Measurements from ENCODE around the gene PI4K2A.

The PI4K2A gene

DNA sequence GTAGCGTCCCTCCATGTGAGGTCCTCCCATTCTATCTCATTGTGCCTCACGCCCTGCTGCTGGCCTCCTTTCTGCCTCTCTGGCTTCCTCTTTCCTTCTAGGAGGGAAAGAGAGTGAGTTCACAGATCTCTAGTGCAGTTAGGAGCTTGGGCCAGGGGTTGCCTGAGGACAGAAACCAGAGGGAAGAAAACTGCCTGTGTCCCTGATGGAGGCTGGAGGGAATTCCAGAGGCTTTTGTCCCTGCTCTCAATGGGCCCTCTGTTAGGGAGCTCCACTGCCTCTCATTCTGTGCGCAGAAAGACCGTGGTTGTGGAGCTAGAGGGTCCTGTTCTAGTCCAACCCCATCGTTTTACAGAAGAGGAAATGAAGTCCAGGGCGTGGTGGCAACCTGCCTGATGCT is 77.7 kb downstream of the PI4K2A start:
- TF ChIP-seq ZNF8 (CRISPR knock-in tag; IDR thresholded peaks at IDR 0.05) = no peak
- no peak for ATAC-seq

DNA sequence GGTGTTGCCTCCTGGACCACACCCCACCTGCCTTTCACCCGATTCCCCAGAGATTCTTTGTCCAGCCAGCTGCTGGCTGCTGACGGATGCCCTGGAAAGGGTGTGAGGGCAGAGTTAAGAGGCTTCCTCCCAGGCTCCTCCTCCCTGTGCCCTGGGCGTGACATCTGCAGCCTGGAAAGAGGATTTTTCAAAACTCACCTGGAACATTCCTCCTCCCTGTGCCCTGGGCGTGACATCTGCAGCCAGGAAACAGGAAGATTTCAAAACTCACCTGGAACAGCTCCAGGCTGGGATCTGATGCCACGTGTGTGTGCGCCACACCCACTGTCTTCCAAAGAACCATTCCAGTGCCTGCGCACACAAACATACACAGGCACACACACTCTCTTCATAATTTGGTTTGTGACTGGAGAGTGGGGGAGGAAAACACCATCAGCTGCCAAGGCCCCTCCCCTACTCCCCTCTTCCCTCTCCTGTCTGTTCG is 78.2 kb downstream of the PI4K2A start:
- no peak for ATAC-seq

DNA sequence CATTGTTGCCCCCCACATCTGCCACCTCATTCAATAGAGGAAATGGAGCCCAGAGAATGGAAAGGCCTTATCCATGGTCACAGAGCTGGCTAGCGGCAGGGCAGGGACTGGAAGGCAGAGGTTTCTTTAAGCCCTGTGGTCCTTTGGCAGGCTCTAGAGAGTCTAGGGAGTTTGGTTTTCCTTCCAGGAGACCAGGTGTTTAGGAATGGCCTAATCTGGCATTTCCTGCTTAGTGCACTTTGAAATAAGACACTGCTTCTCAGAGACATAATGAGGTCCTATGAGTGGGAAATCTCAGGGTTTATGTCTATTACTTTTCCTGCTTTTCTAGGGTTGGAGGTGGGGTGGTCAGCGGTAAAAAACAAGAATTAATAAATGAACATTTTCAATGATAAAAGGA is 79.1 kb downstream of the PI4K2A start:
- TF ChIP-seq, protein P1, sequence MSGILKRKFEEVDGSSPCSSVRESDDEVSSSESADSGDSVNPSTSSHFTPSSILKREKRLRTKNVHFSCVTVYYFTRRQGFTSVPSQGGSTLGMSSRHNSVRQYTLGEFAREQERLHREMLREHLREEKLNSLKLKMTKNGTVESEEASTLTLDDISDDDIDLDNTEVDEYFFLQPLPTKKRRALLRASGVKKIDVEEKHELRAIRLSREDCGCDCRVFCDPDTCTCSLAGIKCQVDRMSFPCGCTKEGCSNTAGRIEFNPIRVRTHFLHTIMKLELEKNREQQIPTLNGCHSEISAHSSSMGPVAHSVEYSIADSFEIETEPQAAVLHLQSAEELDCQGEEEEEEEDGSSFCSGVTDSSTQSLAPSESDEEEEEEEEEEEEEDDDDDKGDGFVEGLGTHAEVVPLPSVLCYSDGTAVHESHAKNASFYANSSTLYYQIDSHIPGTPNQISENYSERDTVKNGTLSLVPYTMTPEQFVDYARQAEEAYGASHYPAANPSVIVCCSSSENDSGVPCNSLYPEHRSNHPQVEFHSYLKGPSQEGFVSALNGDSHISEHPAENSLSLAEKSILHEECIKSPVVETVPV (CRISPR knock-in tag; IDR thresholded peaks at IDR 0.05) = no peak
- no peak for TF ChIP-seq ZC3H10 (CRISPR knock-in tag; IDR thresholded peaks at IDR 0.05)
- TF ChIP-seq, protein P2, sequence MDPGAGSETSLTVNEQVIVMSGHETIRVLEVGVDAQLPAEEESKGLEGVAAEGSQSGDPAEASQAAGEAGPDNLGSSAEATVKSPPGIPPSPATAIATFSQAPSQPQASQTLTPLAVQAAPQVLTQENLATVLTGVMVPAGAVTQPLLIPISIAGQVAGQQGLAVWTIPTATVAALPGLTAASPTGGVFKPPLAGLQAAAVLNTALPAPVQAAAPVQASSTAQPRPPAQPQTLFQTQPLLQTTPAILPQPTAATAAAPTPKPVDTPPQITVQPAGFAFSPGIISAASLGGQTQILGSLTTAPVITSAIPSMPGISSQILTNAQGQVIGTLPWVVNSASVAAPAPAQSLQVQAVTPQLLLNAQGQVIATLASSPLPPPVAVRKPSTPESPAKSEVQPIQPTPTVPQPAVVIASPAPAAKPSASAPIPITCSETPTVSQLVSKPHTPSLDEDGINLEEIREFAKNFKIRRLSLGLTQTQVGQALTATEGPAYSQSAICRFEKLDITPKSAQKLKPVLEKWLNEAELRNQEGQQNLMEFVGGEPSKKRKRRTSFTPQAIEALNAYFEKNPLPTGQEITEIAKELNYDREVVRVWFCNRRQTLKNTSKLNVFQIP (CRISPR knock-in tag; IDR thresholded peaks at IDR 0.05; ENCODE audit: borderline replicate concordance, low read depth) = no peak
- TF ChIP-seq SNAI2 (CRISPR knock-in tag; IDR thresholded peaks at IDR 0.05) = no peak
- TF ChIP-seq, protein P3, sequence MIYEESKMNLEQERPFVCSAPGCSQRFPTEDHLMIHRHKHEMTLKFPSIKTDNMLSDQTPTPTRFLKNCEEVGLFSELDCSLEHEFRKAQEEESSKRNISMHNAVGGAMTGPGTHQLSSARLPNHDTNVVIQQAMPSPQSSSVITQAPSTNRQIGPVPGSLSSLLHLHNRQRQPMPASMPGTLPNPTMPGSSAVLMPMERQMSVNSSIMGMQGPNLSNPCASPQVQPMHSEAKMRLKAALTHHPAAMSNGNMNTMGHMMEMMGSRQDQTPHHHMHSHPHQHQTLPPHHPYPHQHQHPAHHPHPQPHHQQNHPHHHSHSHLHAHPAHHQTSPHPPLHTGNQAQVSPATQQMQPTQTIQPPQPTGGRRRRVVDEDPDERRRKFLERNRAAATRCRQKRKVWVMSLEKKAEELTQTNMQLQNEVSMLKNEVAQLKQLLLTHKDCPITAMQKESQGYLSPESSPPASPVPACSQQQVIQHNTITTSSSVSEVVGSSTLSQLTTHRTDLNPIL (CRISPR knock-in tag; IDR thresholded peaks at IDR 0.05; ENCODE audit: low read depth) = no peak
- no peak for TF ChIP-seq ZNF8 (CRISPR knock-in tag; IDR thresholded peaks at IDR 0.05)
- TF ChIP-seq RARB (CRISPR knock-in tag; IDR thresholded peaks at IDR 0.05) = no peak
- TF ChIP-seq, protein P4, sequence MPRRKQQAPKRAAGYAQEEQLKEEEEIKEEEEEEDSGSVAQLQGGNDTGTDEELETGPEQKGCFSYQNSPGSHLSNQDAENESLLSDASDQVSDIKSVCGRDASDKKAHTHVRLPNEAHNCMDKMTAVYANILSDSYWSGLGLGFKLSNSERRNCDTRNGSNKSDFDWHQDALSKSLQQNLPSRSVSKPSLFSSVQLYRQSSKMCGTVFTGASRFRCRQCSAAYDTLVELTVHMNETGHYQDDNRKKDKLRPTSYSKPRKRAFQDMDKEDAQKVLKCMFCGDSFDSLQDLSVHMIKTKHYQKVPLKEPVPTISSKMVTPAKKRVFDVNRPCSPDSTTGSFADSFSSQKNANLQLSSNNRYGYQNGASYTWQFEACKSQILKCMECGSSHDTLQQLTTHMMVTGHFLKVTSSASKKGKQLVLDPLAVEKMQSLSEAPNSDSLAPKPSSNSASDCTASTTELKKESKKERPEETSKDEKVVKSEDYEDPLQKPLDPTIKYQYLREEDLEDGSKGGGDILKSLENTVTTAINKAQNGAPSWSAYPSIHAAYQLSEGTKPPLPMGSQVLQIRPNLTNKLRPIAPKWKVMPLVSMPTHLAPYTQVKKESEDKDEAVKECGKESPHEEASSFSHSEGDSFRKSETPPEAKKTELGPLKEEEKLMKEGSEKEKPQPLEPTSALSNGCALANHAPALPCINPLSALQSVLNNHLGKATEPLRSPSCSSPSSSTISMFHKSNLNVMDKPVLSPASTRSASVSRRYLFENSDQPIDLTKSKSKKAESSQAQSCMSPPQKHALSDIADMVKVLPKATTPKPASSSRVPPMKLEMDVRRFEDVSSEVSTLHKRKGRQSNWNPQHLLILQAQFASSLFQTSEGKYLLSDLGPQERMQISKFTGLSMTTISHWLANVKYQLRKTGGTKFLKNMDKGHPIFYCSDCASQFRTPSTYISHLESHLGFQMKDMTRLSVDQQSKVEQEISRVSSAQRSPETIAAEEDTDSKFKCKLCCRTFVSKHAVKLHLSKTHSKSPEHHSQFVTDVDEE (CRISPR knock-in tag; IDR thresholded peaks at IDR 0.05) = no peak
- no peak for TF ChIP-seq ZFP30 (CRISPR knock-in tag; IDR thresholded peaks at IDR 0.05)
- TF ChIP-seq, protein P5, sequence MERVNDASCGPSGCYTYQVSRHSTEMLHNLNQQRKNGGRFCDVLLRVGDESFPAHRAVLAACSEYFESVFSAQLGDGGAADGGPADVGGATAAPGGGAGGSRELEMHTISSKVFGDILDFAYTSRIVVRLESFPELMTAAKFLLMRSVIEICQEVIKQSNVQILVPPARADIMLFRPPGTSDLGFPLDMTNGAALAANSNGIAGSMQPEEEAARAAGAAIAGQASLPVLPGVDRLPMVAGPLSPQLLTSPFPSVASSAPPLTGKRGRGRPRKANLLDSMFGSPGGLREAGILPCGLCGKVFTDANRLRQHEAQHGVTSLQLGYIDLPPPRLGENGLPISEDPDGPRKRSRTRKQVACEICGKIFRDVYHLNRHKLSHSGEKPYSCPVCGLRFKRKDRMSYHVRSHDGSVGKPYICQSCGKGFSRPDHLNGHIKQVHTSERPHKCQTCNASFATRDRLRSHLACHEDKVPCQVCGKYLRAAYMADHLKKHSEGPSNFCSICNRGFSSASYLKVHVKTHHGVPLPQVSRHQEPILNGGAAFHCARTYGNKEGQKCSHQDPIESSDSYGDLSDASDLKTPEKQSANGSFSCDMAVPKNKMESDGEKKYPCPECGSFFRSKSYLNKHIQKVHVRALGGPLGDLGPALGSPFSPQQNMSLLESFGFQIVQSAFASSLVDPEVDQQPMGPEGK (CRISPR knock-in tag; IDR thresholded peaks at IDR 0.05; ENCODE audit: borderline replicate concordance) = no peak
- no peak for ATAC-seq

More for the DNA sequence above, 78.2 kb downstream of the PI4K2A start:
- no peak for TF ChIP-seq CSDC2 (CRISPR knock-in tag; IDR thresholded peaks at IDR 0.05)
- TF ChIP-seq GLIS3 (CRISPR knock-in tag; IDR thresholded peaks at IDR 0.05) = no peak
- TF ChIP-seq ZNF565 (CRISPR knock-in tag; conservative IDR thresholded peaks at IDR 0.05; ENCODE audit: low read depth) = no peak
- TF ChIP-seq, protein P4 (CRISPR knock-in tag; IDR thresholded peaks at IDR 0.05) = no peak
- no peak for TF ChIP-seq ZFP30 (CRISPR knock-in tag; IDR thresholded peaks at IDR 0.05)
- no peak for TF ChIP-seq ESRRG (CRISPR knock-in tag; IDR thresholded peaks at IDR 0.05)
- TF ChIP-seq OSR1 (CRISPR knock-in tag; IDR thresholded peaks at IDR 0.05) = no peak
- TF ChIP-seq, protein P5 (CRISPR knock-in tag; IDR thresholded peaks at IDR 0.05; ENCODE audit: borderline replicate concordance) = no peak
- no peak for TF ChIP-seq PPARA (CRISPR knock-in tag; IDR thresholded peaks at IDR 0.05; ENCODE audit: borderline replicate concordance)
- TF ChIP-seq, protein P1 (CRISPR knock-in tag; IDR thresholded peaks at IDR 0.05) = no peak
- TF ChIP-seq, protein P3 (CRISPR knock-in tag; IDR thresholded peaks at IDR 0.05; ENCODE audit: low read depth) = no peak
